ENCODE results near the gene CNFN. TPM values are rescaled to one million over a fixed set of nuclear protein-coding genes. Genes with fewer than 3 reads are reported as not detected.

The CNFN gene
- total RNA-seq, 1 experiment from 2014 or later = 0.89 TPM

- H3K4me3 Mint-ChIP-seq (ENCODE audit: unreplicated experiment) = no peak overlapping the region
Measured at GRCh38 chr19:42360787-42361544, 29.1 kb downstream of the CNFN start.

DNA sequence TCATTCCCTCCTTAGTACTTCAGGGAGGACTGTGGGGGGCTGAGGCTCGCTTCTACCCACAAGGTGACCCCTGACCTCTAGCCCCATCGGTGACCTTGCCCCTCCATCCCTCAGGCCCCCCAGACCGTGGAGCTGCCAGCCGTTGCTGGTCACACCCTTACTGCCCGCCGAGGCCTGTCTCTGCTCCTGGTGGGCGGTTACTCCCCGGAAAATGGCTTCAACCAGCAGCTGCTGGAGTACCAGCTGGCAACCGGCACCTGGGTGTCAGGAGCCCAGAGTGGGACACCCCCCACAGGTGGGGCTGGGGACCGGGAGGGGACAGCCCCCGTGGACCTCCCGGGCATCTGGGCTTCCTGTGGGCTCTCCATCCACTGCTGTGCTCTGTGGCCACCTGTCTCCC, 32.8 kb downstream of the CNFN start:
- H3K9me3 Mint-ChIP-seq (ENCODE audit: unreplicated experiment) = no peaks in the 10 kb centered on the region
- no peak overlapping the region for H3K4me3 Mint-ChIP-seq (ENCODE audit: unreplicated experiment)
- intact Hi-C loops (cut with micrococcal nuclease) = no loop called here
- H3K36me3 Mint-ChIP-seq (ENCODE audit: insufficient read depth, unreplicated experiment) = peaks cover 27% of the 10 kb centered on the region
- no peaks in the 10 kb centered on the region for H3K4me1 Mint-ChIP-seq (ENCODE audit: insufficient read depth, unreplicated experiment)
- BruUV-seq (replicated peaks) = no TSS peak
- no peak for DNase-seq (ENCODE audit: unreplicated experiment)
- H3K27me3 Mint-ChIP-seq (ENCODE audit: insufficient read depth, unreplicated experiment) = no peaks in the 10 kb centered on the region
- ChIA-PET POLR2A (no interaction called here), CTCF (interaction anchor here (0.5 kb wide), 1 partner anchor 10 kb away, joined by 3 read pairs; no protein-coding TSS in a partner anchor)
- H3K27ac Mint-ChIP-seq (ENCODE audit: low read depth, unreplicated experiment) = no peak overlapping the region
- TF ChIP-seq, protein P1, sequence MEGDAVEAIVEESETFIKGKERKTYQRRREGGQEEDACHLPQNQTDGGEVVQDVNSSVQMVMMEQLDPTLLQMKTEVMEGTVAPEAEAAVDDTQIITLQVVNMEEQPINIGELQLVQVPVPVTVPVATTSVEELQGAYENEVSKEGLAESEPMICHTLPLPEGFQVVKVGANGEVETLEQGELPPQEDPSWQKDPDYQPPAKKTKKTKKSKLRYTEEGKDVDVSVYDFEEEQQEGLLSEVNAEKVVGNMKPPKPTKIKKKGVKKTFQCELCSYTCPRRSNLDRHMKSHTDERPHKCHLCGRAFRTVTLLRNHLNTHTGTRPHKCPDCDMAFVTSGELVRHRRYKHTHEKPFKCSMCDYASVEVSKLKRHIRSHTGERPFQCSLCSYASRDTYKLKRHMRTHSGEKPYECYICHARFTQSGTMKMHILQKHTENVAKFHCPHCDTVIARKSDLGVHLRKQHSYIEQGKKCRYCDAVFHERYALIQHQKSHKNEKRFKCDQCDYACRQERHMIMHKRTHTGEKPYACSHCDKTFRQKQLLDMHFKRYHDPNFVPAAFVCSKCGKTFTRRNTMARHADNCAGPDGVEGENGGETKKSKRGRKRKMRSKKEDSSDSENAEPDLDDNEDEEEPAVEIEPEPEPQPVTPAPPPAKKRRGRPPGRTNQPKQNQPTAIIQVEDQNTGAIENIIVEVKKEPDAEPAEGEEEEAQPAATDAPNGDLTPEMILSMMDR (IDR thresholded peaks at IDR 0.05; ENCODE audit: unreplicated experiment) = no peak

More at GRCh38 chr19:42360787-42361544, 29.1 kb downstream of the CNFN start:
- no TSS peak for BruUV-seq (replicated peaks)
- TF ChIP-seq, protein P1 (IDR thresholded peaks at IDR 0.05; ENCODE audit: unreplicated experiment) = no peak
- Mint-ChIP-seq H3K4me1 (ENCODE audit: insufficient read depth, unreplicated experiment) (no peaks in the 10 kb centered on the region), H3K27me3 (ENCODE audit: insufficient read depth, unreplicated experiment) (no peaks in the 10 kb centered on the region), H3K27ac (ENCODE audit: low read depth, unreplicated experiment) (no peak overlapping the region), H3K9me3 (ENCODE audit: unreplicated experiment) (peaks cover 10% of the 10 kb centered on the region), H3K36me3 (ENCODE audit: insufficient read depth, unreplicated experiment) (peaks cover 31% of the 10 kb centered on the region)
- DNase-seq (ENCODE audit: unreplicated experiment) = no peak
- CTCF ChIA-PET = no interaction called here
- intact Hi-C loops (cut with micrococcal nuclease) = no loop called here
- POLR2A ChIA-PET = no interaction called here

GRCh38 chr19:42356686-42357085, 33.4 kb downstream of the CNFN start:
- H3K4me1 Mint-ChIP-seq (ENCODE audit: insufficient read depth, unreplicated experiment) = peaks cover 4% of the 10 kb centered on the region
- H3K36me3 Mint-ChIP-seq (ENCODE audit: insufficient read depth, unreplicated experiment) = peaks cover 25% of the 10 kb centered on the region
- H3K4me3 Mint-ChIP-seq (ENCODE audit: unreplicated experiment) = no peak overlapping the region
- H3K9me3 Mint-ChIP-seq (ENCODE audit: unreplicated experiment) = no peaks in the 10 kb centered on the region
- ChIA-PET POLR2A (no interaction called here), CTCF (no interaction called here)
- no peaks in the 10 kb centered on the region for H3K27me3 Mint-ChIP-seq (ENCODE audit: insufficient read depth, unreplicated experiment)
- H3K27ac Mint-ChIP-seq (ENCODE audit: low read depth, unreplicated experiment) = no peak overlapping the region
- TF ChIP-seq, protein P1 (IDR thresholded peaks at IDR 0.05; ENCODE audit: unreplicated experiment) = no peak
- intact Hi-C loops (cut with micrococcal nuclease) = no loop called here
- no TSS peak for BruUV-seq (replicated peaks)
- DNase-seq (ENCODE audit: unreplicated experiment) = no peak

DNA sequence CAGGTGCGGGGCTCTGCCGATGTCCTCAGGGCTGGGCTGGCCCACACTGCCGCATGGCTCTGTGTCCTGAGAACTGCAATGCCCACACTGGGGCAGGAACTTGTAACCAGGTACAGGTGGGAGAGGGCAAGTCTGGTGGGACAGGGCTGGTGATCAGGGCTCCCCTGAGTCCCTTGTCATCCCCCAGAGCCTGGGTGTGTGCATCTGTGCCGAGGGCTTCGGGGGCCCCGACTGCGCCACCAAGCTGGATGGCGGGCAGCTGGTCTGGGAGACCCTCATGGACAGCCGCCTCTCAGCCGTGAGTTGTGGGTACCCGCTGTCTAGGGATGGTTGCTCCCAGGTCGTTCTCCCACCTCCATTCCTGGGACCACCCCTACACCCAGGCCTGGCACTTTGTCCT, 34.2 kb downstream of the CNFN start:
- Mint-ChIP-seq H3K27ac (ENCODE audit: low read depth, unreplicated experiment) (no peak overlapping the region), H3K36me3 (ENCODE audit: insufficient read depth, unreplicated experiment) (peaks cover 26% of the 10 kb centered on the region), H3K4me3 (ENCODE audit: unreplicated experiment) (no peak overlapping the region), H3K9me3 (ENCODE audit: unreplicated experiment) (no peaks in the 10 kb centered on the region), H3K4me1 (ENCODE audit: insufficient read depth, unreplicated experiment) (peaks cover 6% of the 10 kb centered on the region), H3K27me3 (ENCODE audit: insufficient read depth, unreplicated experiment) (no peaks in the 10 kb centered on the region)
- CTCF ChIA-PET = no interaction called here
- TF ChIP-seq, protein P1 (IDR thresholded peaks at IDR 0.05; ENCODE audit: unreplicated experiment) = no peak
- intact Hi-C loops (cut with micrococcal nuclease) = no loop called here
- no peak for DNase-seq (ENCODE audit: unreplicated experiment)
- POLR2A ChIA-PET = no interaction called here
- no TSS peak for BruUV-seq (replicated peaks)

Data from MCF 10A (cell line).